Neural progenitor cell (in vitro differentiated cells): Measurements from ENCODE around the gene NXPH3. TPM values are rescaled to one million over a fixed set of nuclear protein-coding genes. Genes with fewer than 3 reads are reported as not detected.

Experiments used
- DNase-seq: peaks from one replicate; pipeline ENCODE4 v3.0.0-alpha.2; 2016; ENCODE audit warnings: low spot score
- H2AFZ ChIP-seq: fragments of 200-600 bp; sonication (generic); replicated peaks from 2 replicates; pipeline ENCODE4 v1.6.1; 2016; ENCODE audit warnings: antibody characterized with exemption
- H3F3A ChIP-seq: fragments of 200-600 bp; sonication (generic); 2 replicates; pipeline ENCODE4 v1.6.1; 2016; ENCODE audit warnings: antibody characterized with exemption, low read depth
- H3K27ac ChIP-seq: fragments of 200-600 bp; sonication (generic); 2 replicates; pipeline ENCODE4 v1.5.1; 2016; ENCODE audit warnings: mild to moderate bottlenecking
- H3K27me3 ChIP-seq: fragments of 200-600 bp; sonication (generic); 2 replicates; pipeline ENCODE4 v1.6.1; 2016; ENCODE audit warnings: mild to moderate bottlenecking, moderate library complexity
- H3K36me3 ChIP-seq: fragments of 200-600 bp; sonication (generic); 2 replicates; pipeline ENCODE4 v1.5.1; 2016
- H3K4me1 ChIP-seq: fragments of 200-600 bp; sonication (generic); 2 replicates; pipeline ENCODE4 v1.6.1; 2016; ENCODE audit warnings: mixed run types
- H3K4me2 ChIP-seq: fragments of 200-600 bp; sonication (generic); 2 replicates; pipeline ENCODE4 v1.6.1; 2016
- H3K4me3 ChIP-seq: fragments of 200-600 bp; sonication (generic); 2 replicates; pipeline ENCODE4 v1.5.1; 2016
- H3K79me2 ChIP-seq: fragments of 200-600 bp; sonication (generic); 2 replicates; pipeline ENCODE4 v1.6.1; 2016; ENCODE audit warnings: low read depth
- H3K9ac ChIP-seq: fragments of 200-600 bp; sonication (generic); 2 replicates; pipeline ENCODE4 v1.6.1; 2016
- H3K9me3 ChIP-seq: fragments of 200-600 bp; sonication (generic); 2 replicates; pipeline ENCODE4 v1.5.1; 2016; ENCODE audit warnings: low read depth
- H4K20me1 ChIP-seq: fragments of 200-600 bp; sonication (generic); 2 replicates; pipeline ENCODE4 v1.6.1; 2016; ENCODE audit warnings: low read depth
- H3K27ac Mint-ChIP-seq: 3 replicates; pipeline ENCODE4 v1.8.0; 2021; ENCODE audit warnings: mixed read lengths
- H3K27me3 Mint-ChIP-seq: 2 replicates; pipeline ENCODE4 v1.8.0; 2022; ENCODE audit warnings: low read depth, mild to moderate bottlenecking, inconsistent platforms, moderate library complexity, mixed read lengths; ENCODE audit not compliant: insufficient read depth
- H3K36me3 Mint-ChIP-seq: 3 replicates; pipeline ENCODE4 v1.8.0; 2021; ENCODE audit warnings: mixed read lengths
- H3K4me1 Mint-ChIP-seq: 3 replicates; pipeline ENCODE4 v1.8.0; 2021; ENCODE audit warnings: mixed read lengths
- H3K4me3 Mint-ChIP-seq: 3 replicates; pipeline ENCODE4 v1.8.0; 2021; ENCODE audit warnings: mild to moderate bottlenecking, moderate library complexity, mixed read lengths
- H3K9me3 Mint-ChIP-seq: 3 replicates; pipeline ENCODE4 v1.8.0; 2020; ENCODE audit warnings: mixed read lengths
- EZH2 ChIP-seq: fragments of 200-600 bp; sonication (generic); IDR thresholded peaks from 2 replicates; pipeline ENCODE4 v1.6.1; 2017; ENCODE audit warnings: antibody characterized with exemption, mild to moderate bottlenecking, moderate library complexity
- EZH2phosphoT487 ChIP-seq: fragments of 200-600 bp; sonication (generic); IDR thresholded peaks from 2 replicates; pipeline ENCODE4 v1.6.1; 2017; ENCODE audit warnings: antibody characterized with exemption
- total RNA-seq: library from RNA; depleted of rRNA; stranded (reverse); fragments of >200 nt; gene quantifications from 2 replicates; pipeline ENCODE4 v1.2.3, GENCODE V29; 2015; ENCODE audit warnings: low replicate concordance
- TF ChIP-seq, protein P1 (sequence below): fragments of 200-600 bp; sonication (generic); IDR thresholded peaks from 2 replicates; pipeline ENCODE4 v1.5.1; 2017; ENCODE audit warnings: antibody characterized with exemption, mild to moderate bottlenecking

Gene NXPH3
- total RNA-seq = 3.6 and 10.7 TPM in 2 replicates

DNA sequence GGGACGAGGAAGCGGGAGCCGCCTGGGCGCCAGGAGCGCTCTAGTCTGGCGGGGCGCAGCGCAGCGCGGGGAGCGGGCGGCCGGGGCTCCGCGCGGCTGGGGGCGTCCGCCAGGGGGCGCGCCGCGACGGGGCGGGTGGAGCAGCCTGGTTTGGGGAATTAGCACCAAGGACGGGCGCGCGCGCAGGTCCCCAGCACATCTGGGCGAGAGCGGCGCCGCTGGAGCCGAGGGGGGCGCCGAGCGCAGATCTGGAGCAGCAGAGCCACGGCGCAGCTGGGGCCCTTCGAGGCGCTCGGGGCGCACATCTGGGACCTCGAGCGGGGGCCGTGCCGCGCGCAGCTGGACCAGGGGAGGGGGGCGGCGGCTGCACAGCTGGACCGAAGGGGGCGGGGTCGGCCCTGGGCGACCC, at the start of gene NXPH3:
NXPH3 (plus strand) TSS at position 193 of the 409 bp plus-strand sequence. CDS start 349 bp downstream, outside the sequence.
- H3K79me2 ChIP-seq = peaks cover 8% of the 10 kb centered on the region
- H3K9ac ChIP-seq = peak within 1 kb of the TSS; percentile 36
- Mint-ChIP-seq H3K27me3 (peaks cover 40% of the 10 kb centered on the region), H3K27ac (no peak within 1 kb of the TSS), H3K4me3 (peak within 1 kb of the TSS; percentile 88), H3K9me3 (no peaks in the 10 kb centered on the region), H3K4me1 (peaks cover 17% of the 10 kb centered on the region), H3K36me3 (no peaks in the 10 kb centered on the region)
- peak; percentile 91 for DNase-seq
- H3K27ac ChIP-seq = no peak within 1 kb of the TSS
- no peaks in the 10 kb centered on the region for H3K9me3 ChIP-seq
- no peaks in the 10 kb centered on the region for H3K36me3 ChIP-seq
- H2AFZ ChIP-seq = peak within 1 kb of the TSS; percentile 92
- TF ChIP-seq, protein P1, sequence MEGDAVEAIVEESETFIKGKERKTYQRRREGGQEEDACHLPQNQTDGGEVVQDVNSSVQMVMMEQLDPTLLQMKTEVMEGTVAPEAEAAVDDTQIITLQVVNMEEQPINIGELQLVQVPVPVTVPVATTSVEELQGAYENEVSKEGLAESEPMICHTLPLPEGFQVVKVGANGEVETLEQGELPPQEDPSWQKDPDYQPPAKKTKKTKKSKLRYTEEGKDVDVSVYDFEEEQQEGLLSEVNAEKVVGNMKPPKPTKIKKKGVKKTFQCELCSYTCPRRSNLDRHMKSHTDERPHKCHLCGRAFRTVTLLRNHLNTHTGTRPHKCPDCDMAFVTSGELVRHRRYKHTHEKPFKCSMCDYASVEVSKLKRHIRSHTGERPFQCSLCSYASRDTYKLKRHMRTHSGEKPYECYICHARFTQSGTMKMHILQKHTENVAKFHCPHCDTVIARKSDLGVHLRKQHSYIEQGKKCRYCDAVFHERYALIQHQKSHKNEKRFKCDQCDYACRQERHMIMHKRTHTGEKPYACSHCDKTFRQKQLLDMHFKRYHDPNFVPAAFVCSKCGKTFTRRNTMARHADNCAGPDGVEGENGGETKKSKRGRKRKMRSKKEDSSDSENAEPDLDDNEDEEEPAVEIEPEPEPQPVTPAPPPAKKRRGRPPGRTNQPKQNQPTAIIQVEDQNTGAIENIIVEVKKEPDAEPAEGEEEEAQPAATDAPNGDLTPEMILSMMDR = peak; percentile 59
- no peak for TF ChIP-seq EZH2phosphoT487
- TF ChIP-seq EZH2 = peak; percentile 39
- peak within 1 kb of the TSS; percentile 98 for H3K4me3 ChIP-seq
- peaks cover 14% of the 10 kb centered on the region for H3K4me1 ChIP-seq
- H3K4me2 ChIP-seq = peak within 1 kb of the TSS; percentile 89
- H3F3A ChIP-seq = peaks cover 42% of the 10 kb centered on the region
- H4K20me1 ChIP-seq = peaks cover 16% of the 10 kb centered on the region
- H3K27me3 ChIP-seq = peaks cover 29% of the 10 kb centered on the region

DNA sequence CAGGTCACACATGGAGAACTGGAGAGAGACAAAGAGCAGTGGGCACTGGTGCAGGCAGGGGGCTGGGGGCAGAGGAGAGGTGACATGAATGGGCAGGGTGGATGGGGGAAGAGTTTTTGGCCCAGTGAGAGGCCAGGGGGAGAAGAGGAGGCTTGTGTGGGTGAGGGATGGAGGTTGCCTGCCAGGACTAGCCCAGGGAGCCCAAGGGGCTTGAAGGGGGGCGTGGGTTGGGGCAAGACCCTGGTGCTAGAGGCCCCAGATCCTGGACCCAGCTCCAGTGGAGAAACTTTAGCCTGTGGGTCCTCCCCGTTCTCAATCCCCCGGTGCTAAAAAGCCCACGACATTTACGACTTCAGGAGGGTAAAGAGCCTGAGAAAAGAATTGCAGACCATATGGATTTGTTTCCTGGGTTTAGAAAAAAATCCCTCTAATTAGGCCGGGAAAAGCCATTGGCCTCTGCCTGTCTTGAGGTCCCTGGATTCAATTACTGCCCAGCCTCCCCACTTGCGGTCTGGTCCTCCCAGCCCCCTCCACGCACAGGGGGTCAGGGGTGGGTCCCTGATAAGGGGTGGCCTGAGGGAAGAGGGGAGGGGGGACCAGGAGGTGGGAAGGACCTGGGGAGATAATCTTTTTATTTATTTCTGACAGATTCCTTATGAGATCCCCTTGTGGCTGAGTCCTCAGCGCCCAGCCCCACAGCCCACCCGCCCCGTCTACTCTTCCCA, 47.6 kb upstream of the NXPH3 start:
- Mint-ChIP-seq H3K27me3 (no peaks in the 10 kb centered on the region), H3K27ac (no peak overlapping the region), H3K9me3 (no peaks in the 10 kb centered on the region), H3K4me3 (peak overlapping the region; percentile 2), H3K36me3 (no peaks in the 10 kb centered on the region), H3K4me1 (peaks cover 12% of the 10 kb centered on the region)
- Histone ChIP-seq H3K4me3 (no peak overlapping the region), H3K9ac (no peak overlapping the region), H4K20me1 (no peaks in the 10 kb centered on the region), H3K27ac (no peak overlapping the region), H3K36me3 (no peaks in the 10 kb centered on the region), H3K27me3 (no peaks in the 10 kb centered on the region), H2AFZ (peak overlapping the region; percentile 36), H3F3A (no peaks in the 10 kb centered on the region), H3K4me1 (peaks cover 12% of the 10 kb centered on the region), H3K79me2 (no peaks in the 10 kb centered on the region), H3K9me3 (no peaks in the 10 kb centered on the region), H3K4me2 (no peak overlapping the region)
- DNase-seq = no peak
- no peak for TF ChIP-seq EZH2phosphoT487
- TF ChIP-seq EZH2 = no peak
- TF ChIP-seq, protein P1 = no peak

DNA sequence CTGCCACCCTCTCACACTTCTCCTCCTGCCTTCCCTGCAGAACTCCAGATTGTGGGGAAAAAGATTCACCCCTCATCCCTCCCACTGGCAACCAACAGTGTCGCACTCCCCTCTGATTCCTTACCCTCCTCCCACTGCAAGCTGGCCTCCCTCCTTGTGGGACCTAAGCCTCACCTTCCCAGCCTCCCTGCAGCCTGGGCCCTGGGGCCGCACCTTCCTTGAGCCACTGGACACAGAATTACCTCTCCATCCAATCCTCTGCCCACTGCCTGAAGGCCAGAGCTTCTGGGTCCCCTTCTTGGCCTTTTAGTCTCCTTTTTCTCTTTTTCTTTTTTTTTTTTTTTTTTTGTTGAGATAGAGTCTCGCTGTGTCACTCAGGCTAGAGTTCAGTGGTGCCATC, 46.7 kb upstream of the NXPH3 start:
- H3K9me3 Mint-ChIP-seq = no peaks in the 10 kb centered on the region

More for the DNA sequence above, 46.7 kb upstream of the NXPH3 start:
- no peak overlapping the region for H3K27ac ChIP-seq
- H4K20me1 ChIP-seq = no peaks in the 10 kb centered on the region
- no peak overlapping the region for H3K4me3 ChIP-seq
- Mint-ChIP-seq H3K27me3 (no peaks in the 10 kb centered on the region), H3K4me1 (peaks cover 12% of the 10 kb centered on the region), H3K36me3 (no peaks in the 10 kb centered on the region), H3K4me3 (no peak overlapping the region), H3K27ac (peak overlapping the region; percentile 16)
- DNase-seq = no peak
- no peak overlapping the region for H3K4me2 ChIP-seq
- TF ChIP-seq EZH2phosphoT487 (no peak), EZH2 (no peak)
- TF ChIP-seq, protein P1 = no peak
- H2AFZ ChIP-seq = no peak overlapping the region
- H3K79me2 ChIP-seq = no peaks in the 10 kb centered on the region
- H3K9ac ChIP-seq = no peak overlapping the region
- no peaks in the 10 kb centered on the region for H3K36me3 ChIP-seq
- no peaks in the 10 kb centered on the region for H3K27me3 ChIP-seq
- no peaks in the 10 kb centered on the region for H3K9me3 ChIP-seq
- H3F3A ChIP-seq = no peaks in the 10 kb centered on the region
- H3K4me1 ChIP-seq = peaks cover 12% of the 10 kb centered on the region
